ENCODE results near the gene WDR75.
"Not testable (repeated sequence)": the region's sequence is repeated elsewhere in the genome, so short reads cannot be mapped to it uniquely, and the experiment has no call there.

The WDR75 gene

GRCh38 chr2:189441709-189442074 lies 418 bp downstream of the WDR75 start:
- no peak for DNase-seq (ENCODE audit: low spot score)

GRCh38 chr2:189442468-189442867 lies 1.2 kb downstream of the WDR75 start:
- DNase-seq (ENCODE audit: low spot score): no peak

- DNase-seq (ENCODE audit: low spot score): no peak
Measured at GRCh38 chr2:189444322-189444721, 3.0 kb downstream of the WDR75 start.

GRCh38 chr2:189446780-189447179 lies 5.5 kb downstream of the WDR75 start:
- DNase-seq (ENCODE audit: low spot score): no peak

- DNase-seq (ENCODE audit: low spot score): no peak
Measured at GRCh38 chr2:189454009-189454408, 12.7 kb downstream of the WDR75 start.

- DNase-seq (ENCODE audit: low spot score): no peak
Measured at GRCh38 chr2:189465076-189465475, 23.8 kb downstream of the WDR75 start.

GRCh38 chr2:189465478-189465877 lies 24.2 kb downstream of the WDR75 start:
- no peak for DNase-seq (ENCODE audit: low spot score)

- no peak for DNase-seq (ENCODE audit: low spot score)
Measured at GRCh38 chr2:189466046-189466445, 24.8 kb downstream of the WDR75 start.

- no peak for DNase-seq (ENCODE audit: low spot score)
Measured at GRCh38 chr2:189466656-189467055, 25.4 kb downstream of the WDR75 start.

- no peak for DNase-seq (ENCODE audit: low spot score)
Measured at GRCh38 chr2:189467160-189467559, 25.9 kb downstream of the WDR75 start.

- no peak for DNase-seq (ENCODE audit: low spot score)
Measured at GRCh38 chr2:189467593-189467992, 26.3 kb downstream of the WDR75 start.

- DNase-seq (ENCODE audit: low spot score): no peak
Measured at GRCh38 chr2:189474526-189474925, 33.3 kb downstream of the WDR75 start.

- DNase-seq (ENCODE audit: low spot score): no peak
Measured at GRCh38 chr2:189477756-189478155, 36.5 kb downstream of the WDR75 start.

GRCh38 chr2:189478289-189478688 lies 37.0 kb downstream of the WDR75 start:
- DNase-seq (ENCODE audit: low spot score): not testable (repeated sequence)

GRCh38 chr2:189481071-189481470 lies 39.8 kb downstream of the WDR75 start:
- DNase-seq (ENCODE audit: low spot score): no peak

- DNase-seq (ENCODE audit: low spot score): no peak
Measured at GRCh38 chr2:189483571-189483970, 42.3 kb downstream of the WDR75 start.

- no peak for DNase-seq (ENCODE audit: low spot score)
Measured at GRCh38 chr2:189483980-189484740, 42.9 kb downstream of the WDR75 start.

- DNase-seq (ENCODE audit: low spot score): no peak
Measured at GRCh38 chr2:189485146-189485545, 43.9 kb downstream of the WDR75 start.

- DNase-seq (ENCODE audit: low spot score): no peak
Measured at GRCh38 chr2:189486237-189486770, 45.0 kb downstream of the WDR75 start.

- DNase-seq (ENCODE audit: low spot score): no peak
Measured at GRCh38 chr2:189487283-189488007, 46.2 kb downstream of the WDR75 start.

GRCh38 chr2:189488008-189488310 lies 46.7 kb downstream of the WDR75 start:
- no peak for DNase-seq (ENCODE audit: low spot score)

- DNase-seq (ENCODE audit: low spot score): no peak
Measured at GRCh38 chr2:189492451-189492850, 51.2 kb downstream of the WDR75 start.

GRCh38 chr2:189498205-189498604 lies 56.9 kb downstream of the WDR75 start:
- no peak for DNase-seq (ENCODE audit: low spot score)

- no peak for DNase-seq (ENCODE audit: low spot score)
Measured at GRCh38 chr2:189499137-189499536, 57.9 kb downstream of the WDR75 start.

Data from germinal center (tissue), 1 donor.